Neural crest cell (in vitro differentiated cells): ENCODE results near the gene TMEM91. TPM values are rescaled to one million over a fixed set of nuclear protein-coding genes. Genes with fewer than 3 reads are reported as not detected.

Source experiments
- DNase-seq: peaks from one replicate; pipeline ENCODE4 v3.0.0; 2021; ENCODE audit warnings: low read depth, mixed read lengths, low spot score
- H3K27ac Mint-ChIP-seq: one replicate; pipeline ENCODE4 v1.8.0; 2021; ENCODE audit warnings: mild to moderate bottlenecking, mixed read lengths; ENCODE audit not compliant: unreplicated experiment
- H3K27me3 Mint-ChIP-seq: 2 replicates; pipeline ENCODE4 v1.8.0; 2021; ENCODE audit warnings: low read depth, mild to moderate bottlenecking, mixed read lengths
- H3K36me3 Mint-ChIP-seq: 2 replicates; pipeline ENCODE4 v1.8.0; 2021; ENCODE audit warnings: low read depth, mild to moderate bottlenecking, mixed read lengths
- H3K4me1 Mint-ChIP-seq: 2 replicates; pipeline ENCODE4 v1.8.0; 2021; ENCODE audit warnings: mixed read lengths
- H3K4me3 Mint-ChIP-seq: one replicate; pipeline ENCODE4 v1.8.0; 2021; ENCODE audit warnings: mild to moderate bottlenecking, mixed read lengths
- H3K9me3 Mint-ChIP-seq: 2 replicates; pipeline ENCODE4 v1.8.0; 2021; ENCODE audit warnings: mixed read lengths
- CTCF ChIP-seq: fragments of 200-600 bp; sonication (generic); conservative IDR thresholded peaks from 2 replicates; pipeline ENCODE4 v1.5.0; 2021; ENCODE audit warnings: antibody characterized with exemption, mild to moderate bottlenecking
- total RNA-seq: library from RNA; stranded (reverse); gene quantifications from 2 replicates; pipeline ENCODE4 v1.2.1, GENCODE V29; 2021

The TMEM91 gene
- total RNA-seq, 1 donor from 2014 or later, result 6.6 TPM

- Mint-ChIP-seq H3K27ac (no peak overlapping the region), H3K9me3 (no peaks in the 10 kb centered on the region), H3K4me1 (peaks cover 3% of the 10 kb centered on the region), H3K27me3 (no peaks in the 10 kb centered on the region), H3K4me3 (no peak overlapping the region), H3K36me3 (no peaks in the 10 kb centered on the region)
- no peak for DNase-seq
- TF ChIP-seq CTCF, result no peak
Measured at GRCh38 chr19:41421973-41422372, 45.6 kb downstream of the TMEM91 start.

- H3K4me1 Mint-ChIP-seq, result peaks cover 5% of the 10 kb centered on the region
- no peaks in the 10 kb centered on the region for H3K9me3 Mint-ChIP-seq
- no peak for TF ChIP-seq CTCF
- H3K27me3 Mint-ChIP-seq, result no peaks in the 10 kb centered on the region
- no peak for DNase-seq
- H3K27ac Mint-ChIP-seq, result no peak overlapping the region
- no peak overlapping the region for H3K4me3 Mint-ChIP-seq
- no peaks in the 10 kb centered on the region for H3K36me3 Mint-ChIP-seq
Measured at GRCh38 chr19:41422456-41422855, 46.1 kb downstream of the TMEM91 start.

GRCh38 chr19:41422955-41423354, 46.6 kb downstream of the TMEM91 start:
- no peak for DNase-seq
- no peak overlapping the region for H3K27ac Mint-ChIP-seq
- H3K36me3 Mint-ChIP-seq, result no peaks in the 10 kb centered on the region
- TF ChIP-seq CTCF, result no peak
- H3K4me1 Mint-ChIP-seq, result peaks cover 5% of the 10 kb centered on the region
- no peaks in the 10 kb centered on the region for H3K9me3 Mint-ChIP-seq
- no peaks in the 10 kb centered on the region for H3K27me3 Mint-ChIP-seq
- no peak overlapping the region for H3K4me3 Mint-ChIP-seq

GRCh38 chr19:41424335-41425173, 48.2 kb downstream of the TMEM91 start:
- Mint-ChIP-seq H3K36me3 (no peaks in the 10 kb centered on the region), H3K4me1 (peaks cover 5% of the 10 kb centered on the region), H3K27me3 (no peaks in the 10 kb centered on the region), H3K27ac (no peak overlapping the region), H3K4me3 (no peak overlapping the region), H3K9me3 (no peaks in the 10 kb centered on the region)
- DNase-seq, result no peak
- no peak for TF ChIP-seq CTCF

GRCh38 chr19:41425174-41426115, 49.1 kb downstream of the TMEM91 start:
- no peak overlapping the region for H3K4me3 Mint-ChIP-seq
- H3K9me3 Mint-ChIP-seq, result no peaks in the 10 kb centered on the region
- no peak for DNase-seq
- TF ChIP-seq CTCF, result no peak
- H3K27ac Mint-ChIP-seq, result peak overlapping the region; percentile 19
- H3K4me1 Mint-ChIP-seq, result peaks cover 5% of the 10 kb centered on the region
- no peaks in the 10 kb centered on the region for H3K27me3 Mint-ChIP-seq
- H3K36me3 Mint-ChIP-seq, result no peaks in the 10 kb centered on the region
